GM18861 (cell line): ENCODE measurements around the gene CLIC3.

ENCODE experiments used
- ATAC-seq: cut with Tn5 transposase; IDR thresholded peaks from one replicate; pipeline ENCODE4 v1.9.1; 2021; ENCODE audit not compliant: unreplicated experiment

Gene CLIC3

DNA sequence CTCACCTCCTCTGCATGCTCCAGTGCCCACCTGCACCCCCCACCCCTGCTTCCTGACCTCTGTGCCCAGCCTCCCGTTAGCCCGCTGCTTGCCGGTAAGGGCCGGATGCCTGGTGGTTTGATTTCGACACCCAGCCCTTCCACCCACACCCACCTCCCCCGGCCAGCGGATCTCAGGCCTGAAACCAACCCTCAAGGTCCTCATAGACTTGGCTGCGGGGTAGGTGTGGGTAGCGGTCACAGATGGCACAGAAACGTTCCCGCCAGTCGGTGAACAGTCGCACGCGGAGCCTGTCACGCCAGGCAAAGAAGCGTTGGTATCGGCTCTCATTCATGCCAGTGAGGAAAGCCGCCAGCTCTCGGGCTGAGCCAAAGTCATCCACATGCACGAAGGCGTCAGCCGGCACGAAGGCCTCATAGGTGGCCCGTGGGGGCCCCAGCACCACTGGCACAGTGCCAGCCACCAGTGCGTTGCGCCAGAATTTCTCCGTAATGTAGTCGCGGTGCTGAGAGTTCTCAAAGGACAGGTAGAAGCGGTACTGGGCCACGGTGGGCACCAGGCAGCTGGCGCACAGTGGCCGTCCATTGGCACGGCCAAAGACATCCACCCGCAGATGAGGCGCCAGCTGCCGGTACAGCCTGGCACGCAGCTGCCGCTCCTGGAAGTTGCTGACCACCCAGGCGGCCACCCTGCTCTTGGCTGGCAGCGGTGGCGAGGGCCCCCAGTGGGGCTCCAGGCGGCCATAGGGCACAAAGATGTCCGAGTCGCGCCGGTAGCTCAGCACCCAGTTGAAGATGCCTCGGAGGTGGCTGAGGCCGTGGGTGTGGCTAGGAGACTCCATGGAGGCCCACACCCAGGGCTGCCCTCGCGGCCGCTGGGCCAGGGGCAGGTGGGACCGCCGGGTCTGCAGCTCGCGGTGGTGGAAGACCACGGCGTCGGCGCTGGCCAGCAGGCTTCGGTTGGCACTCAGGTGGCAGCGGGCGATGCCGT, 34.5 kb upstream of the CLIC3 start:
- no peak for ATAC-seq

DNA sequence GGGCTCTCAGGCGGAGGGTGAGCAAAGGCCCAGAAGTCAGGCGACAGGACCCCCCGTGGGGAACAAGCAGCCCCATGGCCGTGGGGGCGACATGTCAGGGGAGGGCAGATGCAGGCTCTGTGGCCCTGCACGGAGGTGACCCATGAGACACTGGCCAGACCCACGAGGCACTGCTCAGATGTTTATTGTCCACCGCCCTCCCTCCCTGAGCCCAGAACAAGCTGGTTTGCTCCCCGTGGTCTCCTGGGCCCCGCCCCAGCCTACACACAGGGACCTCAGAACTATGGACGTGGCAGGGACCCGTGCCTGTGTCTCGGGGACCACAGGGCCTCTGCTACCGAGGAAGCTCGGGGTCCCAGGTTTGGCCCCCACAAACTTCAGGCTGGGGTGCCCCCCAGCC, 33.6 kb upstream of the CLIC3 start:
- ATAC-seq: no peak

DNA sequence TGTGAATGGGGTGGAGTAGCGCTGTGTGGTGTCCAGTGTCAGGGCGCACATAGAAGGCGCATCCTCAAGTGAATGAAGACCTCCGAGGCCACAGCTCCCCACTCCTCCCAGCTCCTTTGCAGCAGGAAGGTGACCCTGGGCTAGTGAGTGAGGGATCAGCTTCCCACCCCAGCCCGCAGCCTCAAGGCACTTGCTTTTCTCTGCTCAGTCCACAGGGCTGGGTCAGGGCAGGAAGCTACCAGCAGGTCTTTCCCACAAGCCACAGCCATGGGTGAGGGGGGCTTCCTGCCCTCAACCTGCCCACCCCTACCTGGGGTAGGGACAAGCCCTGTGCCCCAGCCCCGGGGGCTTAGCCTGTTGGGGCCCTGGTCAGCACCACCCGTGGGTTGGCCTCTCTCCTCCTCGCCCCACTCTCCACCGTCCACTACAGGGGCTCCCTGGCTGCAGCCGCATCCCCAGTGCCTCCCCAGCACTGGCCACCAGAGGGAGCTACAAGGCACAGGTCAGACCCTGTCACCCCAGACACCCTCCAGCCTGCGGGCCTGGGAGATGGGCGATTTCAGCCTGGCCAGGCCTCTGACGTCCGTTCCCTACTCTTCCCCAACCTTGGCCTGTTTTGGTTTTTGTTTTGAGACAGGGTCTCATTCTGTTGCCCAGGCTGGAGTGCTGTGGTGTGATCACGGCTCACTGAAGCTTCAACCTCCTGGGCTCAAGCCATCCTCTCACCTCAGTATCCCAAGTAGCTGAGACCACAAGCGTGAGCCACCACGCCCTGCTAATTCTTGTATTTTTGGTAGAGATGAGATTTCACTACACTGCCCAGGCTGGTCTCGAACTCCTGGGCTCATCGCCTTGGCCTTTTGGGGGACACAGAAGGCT, 32.9 kb upstream of the CLIC3 start:
- peak; percentile 31 for ATAC-seq

DNA sequence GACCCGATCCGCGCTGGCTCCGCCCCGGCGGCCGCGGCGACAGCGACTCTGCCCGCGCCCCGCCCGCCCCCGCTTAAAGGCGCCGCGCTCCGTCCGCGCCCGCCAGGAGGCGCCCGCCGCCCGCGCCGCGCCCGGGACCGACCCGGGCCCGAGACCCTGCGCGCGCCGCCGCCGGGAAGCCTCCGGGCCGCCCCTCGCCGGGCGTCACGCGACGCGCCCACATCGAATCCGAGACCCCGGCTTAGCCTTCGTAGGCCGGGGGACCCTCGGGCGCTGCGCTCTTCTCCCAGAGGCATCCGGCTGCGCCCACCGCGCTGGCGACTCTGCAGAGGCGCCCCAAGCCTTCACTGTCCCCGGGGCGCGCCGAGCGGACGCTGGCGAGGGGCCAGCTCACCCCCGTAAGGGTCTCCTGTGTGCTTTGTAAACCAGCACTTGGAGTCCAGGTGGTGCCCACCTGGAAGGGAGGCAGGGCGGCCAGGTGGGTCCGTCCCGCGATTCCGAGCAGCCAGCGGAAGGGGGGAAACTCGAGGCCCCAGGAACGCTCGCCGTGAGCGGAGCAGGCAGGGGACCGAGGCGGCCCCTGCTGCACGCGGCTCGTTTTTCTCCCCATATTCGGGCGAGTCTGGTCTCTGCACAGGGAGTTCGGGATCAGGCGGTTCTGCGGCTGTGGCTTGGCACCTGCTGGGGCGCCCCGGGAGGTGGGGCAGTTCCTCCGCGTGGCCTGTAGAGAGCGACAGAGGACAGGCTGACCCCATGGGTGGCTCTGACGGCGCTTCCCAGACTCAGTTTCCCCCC, 32.1 kb upstream of the CLIC3 start:
- peak; percentile 27 for ATAC-seq

DNA sequence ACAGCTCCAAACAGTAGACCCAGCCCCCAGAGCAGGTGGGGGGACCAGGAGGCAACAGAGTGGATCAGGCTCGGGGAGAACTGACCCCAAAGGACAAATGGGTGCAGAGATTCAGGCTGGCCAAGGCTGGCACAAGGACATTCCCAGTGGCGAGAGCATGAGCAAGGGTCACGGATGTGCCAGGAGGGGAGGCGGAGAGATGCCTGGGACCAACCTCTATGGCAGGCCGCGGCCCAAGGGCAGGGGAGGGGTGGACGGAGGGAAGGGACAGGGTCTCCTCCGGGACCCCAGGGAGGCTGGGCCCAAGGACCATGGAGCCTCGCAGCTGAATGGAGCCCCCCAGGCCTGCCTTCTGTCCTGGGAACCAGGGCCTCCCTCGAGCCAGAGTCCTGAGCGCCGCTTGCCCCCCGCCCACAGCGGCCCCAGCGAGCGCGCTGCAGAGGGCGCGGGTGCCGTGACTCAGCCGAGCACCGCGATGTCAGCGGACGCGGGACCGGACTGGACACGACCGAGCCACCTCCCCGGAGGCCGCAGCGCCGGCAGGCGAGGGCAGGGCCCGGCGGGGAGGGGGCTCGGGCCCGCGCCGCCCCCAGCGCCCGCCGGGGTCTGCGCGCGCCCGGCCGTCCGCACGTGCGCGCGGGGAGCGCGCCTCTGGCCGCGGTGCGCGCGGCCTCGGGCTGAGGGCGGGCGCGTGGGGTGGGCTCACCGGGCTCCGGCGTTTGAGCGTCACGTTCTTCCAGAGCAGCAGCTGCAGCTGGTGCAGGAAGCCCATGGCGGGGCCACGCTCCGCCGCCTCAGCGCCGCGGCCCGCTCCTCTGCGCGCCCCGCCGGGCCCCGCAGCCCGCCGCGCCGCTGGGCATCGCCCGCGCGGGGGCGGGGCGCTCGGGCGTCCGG, 31.2 kb upstream of the CLIC3 start, which contains the start of gene ABCA2:
Gene ABCA2, minus strand, starts transcription at position 869 of the 894 bp plus-strand sequence. Its CDS starts 97 bp downstream, at position 772.
- ATAC-seq: no peak

DNA sequence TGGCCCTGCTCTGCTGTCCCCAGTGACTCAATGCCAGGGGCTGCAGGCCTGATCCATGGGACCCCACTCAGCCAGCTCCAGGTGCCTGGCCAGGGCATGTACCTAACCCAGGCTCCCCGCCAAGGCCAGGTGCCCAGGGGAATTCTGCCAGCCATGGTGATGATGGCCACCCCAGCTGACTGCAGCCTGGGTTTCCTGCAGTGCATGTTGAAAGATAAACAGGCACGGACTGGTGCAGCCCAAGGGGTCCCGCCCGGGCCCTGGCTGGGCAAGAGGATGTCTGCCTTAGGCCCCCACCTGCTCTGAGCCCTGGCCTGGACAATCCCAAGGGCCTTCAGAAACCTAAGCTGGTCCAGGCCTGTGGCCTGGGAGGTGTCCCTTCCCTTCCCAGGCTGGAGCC, 30.5 kb upstream of the CLIC3 start:
- no peak for ATAC-seq

DNA sequence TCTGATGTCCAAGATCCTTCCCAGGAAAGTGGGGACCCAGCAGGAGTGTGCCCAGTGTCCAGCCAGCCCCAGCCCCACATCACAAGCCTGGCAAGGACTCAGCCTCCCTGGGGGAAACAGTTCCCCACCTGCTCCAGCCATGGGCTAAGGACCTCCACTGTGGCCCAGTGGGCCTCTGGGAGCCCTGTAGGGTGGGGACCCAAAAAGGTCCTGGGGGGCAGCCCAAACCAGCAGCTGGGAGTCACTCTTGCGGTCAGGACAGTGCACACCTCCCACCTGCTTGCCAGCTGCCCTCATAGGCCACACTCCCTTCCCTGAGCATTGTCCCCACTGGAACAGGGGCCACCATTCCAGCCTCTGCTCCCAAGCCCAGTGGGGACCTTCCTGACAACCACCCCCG, 30.0 kb upstream of the CLIC3 start:
- no peak for ATAC-seq

DNA sequence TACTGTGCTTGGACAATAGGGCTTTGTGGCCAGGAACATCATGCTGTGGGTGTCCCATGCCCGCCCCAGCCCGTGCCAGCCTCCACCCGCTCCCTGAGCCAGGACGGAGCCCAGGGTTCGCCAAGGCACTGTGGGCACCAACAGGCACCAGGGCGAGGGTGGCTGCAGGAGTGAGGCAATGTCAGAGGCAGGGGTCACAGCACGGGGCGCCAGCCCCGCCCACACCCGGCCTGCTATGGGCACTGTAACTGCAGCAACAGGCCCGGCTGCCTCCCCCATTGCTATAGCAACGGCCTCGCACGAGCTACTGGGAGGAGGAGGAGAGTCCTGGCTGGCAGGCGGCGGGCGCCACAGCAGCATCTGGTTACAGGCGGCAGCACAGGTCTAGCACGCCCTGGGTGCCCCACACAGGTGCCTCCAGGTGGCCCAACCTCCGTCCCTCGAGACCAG, 29.2 kb upstream of the CLIC3 start:
- ATAC-seq: no peak

DNA sequence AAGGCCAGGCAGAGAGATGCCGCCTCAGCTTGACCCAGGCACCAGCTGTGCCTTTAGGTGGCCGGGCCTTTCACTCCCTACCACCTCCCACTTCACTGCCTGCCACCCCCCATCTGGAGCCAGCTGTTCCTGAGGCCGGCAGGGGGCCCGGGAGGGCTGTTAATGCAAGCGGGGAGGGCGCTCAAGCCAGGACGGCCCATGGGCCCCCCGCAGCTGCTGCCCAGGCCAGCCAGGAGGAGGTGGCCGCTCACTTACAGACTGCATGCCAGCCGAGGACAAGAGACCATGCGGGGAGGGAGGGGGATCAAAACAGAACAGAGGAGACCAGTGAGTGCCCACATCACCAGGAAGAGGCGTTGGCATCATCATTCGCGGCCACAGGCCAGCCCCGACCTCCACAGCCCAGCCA, 27.2 kb upstream of the CLIC3 start:
- no peak for ATAC-seq

DNA sequence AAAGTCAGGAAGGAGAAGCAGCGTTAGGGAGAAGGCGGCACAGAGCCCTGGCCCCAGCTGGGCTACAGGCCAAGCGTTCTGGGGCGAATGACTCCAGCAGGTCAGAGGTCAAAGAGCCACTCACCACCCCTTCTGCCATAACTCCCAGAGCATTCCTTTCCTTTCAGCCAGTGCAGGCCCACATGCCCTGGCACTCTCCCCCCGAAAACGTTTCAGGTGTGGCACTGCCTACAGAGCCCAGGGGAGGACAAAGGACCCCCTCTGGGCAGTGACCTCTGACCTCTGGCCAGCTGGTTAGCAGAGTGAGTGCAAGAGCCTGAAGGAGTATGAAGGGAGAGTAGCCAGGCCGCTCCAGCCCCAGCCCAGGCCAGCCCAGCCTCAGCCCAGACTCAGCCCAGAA, 26.8 kb upstream of the CLIC3 start:
- no peak for ATAC-seq

DNA sequence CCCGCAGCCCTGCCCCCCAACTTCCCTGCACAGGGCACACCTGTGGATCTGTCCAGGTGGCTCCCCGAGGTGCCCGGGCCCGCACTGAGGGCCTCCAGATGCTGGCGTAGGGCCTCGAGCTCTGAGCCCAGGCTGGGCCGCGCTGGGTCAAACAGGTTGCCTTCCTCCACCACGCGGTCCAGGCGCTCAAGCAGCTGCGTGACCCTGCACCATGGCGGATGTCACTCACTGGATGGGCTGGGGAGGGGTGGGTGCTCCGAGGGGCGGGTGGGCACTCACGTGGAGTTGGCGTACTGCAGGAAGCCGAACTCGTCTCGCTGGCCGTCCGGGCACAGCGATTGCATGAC, 26.3 kb upstream of the CLIC3 start:
- ATAC-seq: no peak

DNA sequence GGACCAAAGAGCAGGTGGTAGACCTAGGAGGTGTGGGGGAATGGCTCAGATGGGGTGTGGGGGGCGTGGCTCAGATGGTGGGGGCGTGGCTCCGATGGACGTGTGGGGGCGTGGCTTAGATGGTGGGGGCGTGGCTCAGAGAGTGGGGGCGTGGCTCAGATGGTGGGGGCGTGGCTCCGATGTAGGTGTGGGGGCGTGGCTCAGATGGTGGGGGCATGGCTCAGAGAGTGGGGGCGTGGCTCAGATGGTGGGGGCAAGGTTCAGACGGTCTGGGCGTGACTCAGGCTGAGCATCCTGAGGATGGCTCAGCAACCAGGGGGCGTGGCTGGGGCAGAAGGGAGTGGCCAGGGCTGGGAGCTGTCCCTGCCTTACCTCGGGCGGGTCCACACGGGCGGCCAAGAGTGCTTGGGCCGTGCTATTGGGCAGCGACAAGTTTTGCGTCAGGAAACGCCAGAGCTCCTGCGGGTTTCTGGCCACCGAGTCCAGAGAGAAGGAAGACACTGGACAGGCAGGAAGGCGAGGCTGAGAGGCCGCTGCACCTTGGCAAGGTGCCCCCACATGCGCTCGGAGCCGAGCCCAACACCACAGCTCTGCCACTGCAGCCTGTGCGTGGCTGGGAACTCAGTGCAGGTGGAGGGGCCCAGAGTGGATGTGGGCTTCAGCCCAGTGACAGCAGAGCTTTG, 25.8 kb upstream of the CLIC3 start:
- no peak for ATAC-seq

DNA sequence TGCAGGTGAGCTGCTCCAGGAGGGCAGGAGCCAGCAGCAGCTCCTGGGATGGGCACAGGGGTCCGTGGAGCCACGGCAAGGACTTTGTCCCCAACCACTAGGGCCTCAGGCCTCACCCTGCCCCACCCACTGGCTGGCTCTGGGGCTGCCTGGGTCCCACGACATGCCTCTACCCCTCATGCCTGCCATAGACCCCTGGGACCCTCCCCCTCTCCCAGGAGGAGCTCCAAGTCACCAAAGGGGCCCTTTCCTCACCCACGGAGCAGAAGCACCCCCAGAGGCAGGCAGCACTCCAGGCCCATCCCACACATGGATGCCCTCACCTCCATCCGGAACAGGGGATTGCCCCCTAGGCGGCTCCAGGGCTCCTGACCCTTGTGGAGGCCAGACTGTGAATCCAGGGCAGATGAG, 25.2 kb upstream of the CLIC3 start:
- no peak for ATAC-seq

DNA sequence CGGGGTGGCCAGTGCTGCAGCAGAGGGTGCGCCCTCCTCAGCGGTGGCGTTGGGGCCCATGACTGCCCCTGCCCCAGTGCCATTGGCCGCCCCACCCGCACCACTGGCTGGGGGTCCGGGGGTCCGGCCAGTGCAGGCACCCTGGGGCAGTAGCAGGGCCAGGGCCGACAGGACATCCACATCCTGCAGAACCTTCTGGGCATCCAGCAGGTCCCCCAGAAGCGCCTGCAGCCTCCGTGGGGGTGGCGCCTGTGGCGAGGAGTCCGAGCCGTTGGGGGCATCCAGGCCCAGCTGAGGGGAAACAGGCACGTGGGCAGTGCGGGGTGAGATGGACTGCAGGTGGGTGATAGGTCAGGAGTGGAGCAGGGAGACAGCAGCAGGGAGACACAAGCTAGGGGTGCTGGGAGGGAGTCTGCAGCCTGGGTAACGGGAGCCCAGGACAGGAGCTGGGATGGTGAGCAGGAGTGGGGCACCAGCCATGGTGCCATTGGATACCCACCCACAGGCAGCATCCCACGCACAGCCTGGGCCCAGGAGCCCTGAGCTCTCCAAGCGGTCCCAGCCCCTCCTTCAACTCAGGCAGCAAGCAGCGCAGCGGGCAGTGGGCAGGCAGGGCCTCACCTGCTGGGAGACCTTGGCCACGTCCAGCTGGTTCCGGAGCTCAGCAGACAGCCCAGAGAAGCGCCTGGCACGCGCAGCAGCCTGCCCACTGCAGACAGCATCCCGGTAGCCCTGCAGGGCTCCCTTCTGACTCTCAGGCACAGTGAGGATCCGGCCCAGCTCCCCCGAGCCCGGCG, 24.6 kb upstream of the CLIC3 start:
- no peak for ATAC-seq

DNA sequence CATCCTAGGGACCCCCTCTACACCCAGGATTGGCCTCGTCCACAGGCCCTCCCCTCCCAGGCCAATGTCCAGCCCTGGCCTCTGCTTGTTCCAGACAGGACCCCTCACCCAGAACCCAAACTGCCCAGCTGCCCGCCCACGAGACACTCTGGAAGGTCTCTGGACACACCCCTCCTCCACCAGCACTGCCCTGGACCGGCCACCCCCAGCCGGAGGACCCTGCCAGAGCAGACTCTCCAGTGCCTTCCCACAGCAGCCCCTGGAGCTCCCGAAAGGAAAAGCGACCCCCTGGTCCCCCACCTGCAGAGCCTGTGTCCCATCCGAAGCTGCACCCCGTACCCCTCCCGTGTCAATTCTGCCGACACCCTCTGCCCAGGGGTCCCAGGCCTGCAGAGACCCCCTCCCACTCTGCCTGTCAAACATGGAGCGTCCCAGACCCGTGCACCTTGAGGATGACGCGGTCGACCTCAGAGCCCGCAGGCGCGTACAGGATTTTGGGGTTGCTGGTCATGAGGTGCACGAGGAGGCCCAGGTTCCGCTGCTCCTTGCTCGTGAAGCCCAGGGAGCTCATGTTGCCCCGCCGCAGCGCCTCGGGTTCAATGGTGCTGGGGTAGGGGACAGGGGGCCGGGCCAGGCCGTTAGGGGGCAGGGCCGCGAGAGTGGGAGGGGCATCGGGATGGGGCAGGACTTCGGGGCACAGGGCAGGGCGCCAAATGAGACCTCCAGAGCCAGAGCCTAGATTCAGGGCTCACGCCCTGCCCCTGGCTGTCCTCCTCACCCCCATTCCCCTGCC, 23.7 kb upstream of the CLIC3 start:
- no peak for ATAC-seq

DNA sequence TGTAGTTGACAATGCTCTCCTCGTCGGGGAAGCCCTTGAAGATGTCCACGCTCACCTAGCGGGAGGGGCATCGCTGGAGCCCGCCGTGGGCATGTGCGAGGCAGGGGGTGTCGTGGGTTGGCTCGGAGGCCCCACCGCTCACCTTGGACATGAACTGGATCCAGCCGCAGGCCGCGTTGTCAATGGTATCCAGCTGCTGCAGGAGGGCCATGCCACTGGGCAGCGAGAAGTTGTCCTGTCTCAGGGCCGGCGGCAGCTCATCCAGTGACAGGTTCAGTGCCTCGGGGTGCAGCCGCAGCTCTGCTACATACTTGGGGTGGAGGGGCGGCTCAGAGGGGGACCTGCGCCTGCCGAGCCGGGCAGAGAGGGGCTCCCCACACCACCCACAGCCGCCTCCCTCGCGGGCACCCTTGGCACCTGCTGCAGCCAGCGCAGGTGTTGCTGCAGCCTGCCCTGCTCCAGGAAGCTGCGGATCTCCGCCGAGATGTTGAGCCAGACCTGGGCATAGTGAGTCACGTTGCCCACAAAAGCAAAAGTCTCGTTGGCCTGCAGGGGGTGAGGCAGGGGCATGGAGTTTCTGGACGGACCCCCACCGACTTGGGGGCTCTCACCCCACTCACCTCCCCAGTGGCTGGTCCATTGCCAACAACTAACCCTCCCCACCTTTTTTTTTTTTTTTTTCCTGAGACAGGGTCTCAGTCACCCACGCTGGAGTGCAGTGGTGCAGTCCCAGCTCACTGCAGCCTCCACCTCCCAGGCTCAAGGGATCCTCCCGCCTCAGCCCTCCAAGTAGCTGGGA, 22.6 kb upstream of the CLIC3 start:
- ATAC-seq: no peak
